ENCODE measurements around the gene SLC13A3.

The SLC13A3 gene

GRCh38 chr20:46670228-46670584 lies 18.9 kb upstream of the SLC13A3 start:
- peaks cover 56% of the 10 kb centered on the region for H3K36me3 Mint-ChIP-seq (ENCODE audit: low read depth)
- H3K4me1 Mint-ChIP-seq = peaks cover 19% of the 10 kb centered on the region
- no peak for TF ChIP-seq CTCF (IDR thresholded peaks at IDR 0.05)
- no peak overlapping the region for H3K27ac Mint-ChIP-seq
- peaks cover 8% of the 10 kb centered on the region for H3K27me3 Mint-ChIP-seq (ENCODE audit: low read depth, poor library complexity)
- no peak overlapping the region for H3K4me3 Mint-ChIP-seq
- H3K9me3 Mint-ChIP-seq = peaks cover 16% of the 10 kb centered on the region
- no peak for DNase-seq

- no peak for DNase-seq
- Mint-ChIP-seq H3K9me3 (peaks cover 18% of the 10 kb centered on the region), H3K36me3 (ENCODE audit: low read depth) (peaks cover 60% of the 10 kb centered on the region), H3K27me3 (ENCODE audit: low read depth, poor library complexity) (no peaks in the 10 kb centered on the region), H3K4me3 (no peak overlapping the region), H3K4me1 (no peaks in the 10 kb centered on the region), H3K27ac (no peak overlapping the region)
- TF ChIP-seq CTCF (IDR thresholded peaks at IDR 0.05) = no peak
Observed at GRCh38 chr20:46666818-46667515, 15.7 kb upstream of the SLC13A3 start.

GRCh38 chr20:46666306-46666705 lies 15.0 kb upstream of the SLC13A3 start:
- no peaks in the 10 kb centered on the region for H3K4me1 Mint-ChIP-seq
- no peaks in the 10 kb centered on the region for H3K27me3 Mint-ChIP-seq (ENCODE audit: low read depth, poor library complexity)
- H3K9me3 Mint-ChIP-seq = peaks cover 23% of the 10 kb centered on the region
- TF ChIP-seq CTCF (IDR thresholded peaks at IDR 0.05) = no peak
- no peak overlapping the region for H3K4me3 Mint-ChIP-seq
- no peak for DNase-seq
- peak overlapping the region; percentile 19 for H3K27ac Mint-ChIP-seq
- H3K36me3 Mint-ChIP-seq (ENCODE audit: low read depth) = peaks cover 64% of the 10 kb centered on the region

GRCh38 chr20:46665602-46666001 lies 14.3 kb upstream of the SLC13A3 start:
- Mint-ChIP-seq H3K36me3 (ENCODE audit: low read depth) (peaks cover 65% of the 10 kb centered on the region), H3K27me3 (ENCODE audit: low read depth, poor library complexity) (no peaks in the 10 kb centered on the region), H3K27ac (no peak overlapping the region), H3K4me1 (no peaks in the 10 kb centered on the region), H3K4me3 (no peak overlapping the region), H3K9me3 (peaks cover 24% of the 10 kb centered on the region)
- no peak for TF ChIP-seq CTCF (IDR thresholded peaks at IDR 0.05)
- DNase-seq = no peak

GRCh38 chr20:46663531-46663930 lies 12.3 kb upstream of the SLC13A3 start:
- Mint-ChIP-seq H3K4me1 (no peaks in the 10 kb centered on the region), H3K27me3 (ENCODE audit: low read depth, poor library complexity) (no peaks in the 10 kb centered on the region), H3K4me3 (no peak overlapping the region), H3K9me3 (peaks cover 29% of the 10 kb centered on the region), H3K27ac (no peak overlapping the region), H3K36me3 (ENCODE audit: low read depth) (peaks cover 65% of the 10 kb centered on the region)
- no peak for TF ChIP-seq CTCF (IDR thresholded peaks at IDR 0.05)
- no peak for DNase-seq

- Mint-ChIP-seq H3K4me3 (no peak overlapping the region), H3K27me3 (ENCODE audit: low read depth, poor library complexity) (no peaks in the 10 kb centered on the region), H3K4me1 (no peaks in the 10 kb centered on the region), H3K36me3 (ENCODE audit: low read depth) (peaks cover 62% of the 10 kb centered on the region), H3K27ac (no peak overlapping the region), H3K9me3 (peaks cover 38% of the 10 kb centered on the region)
- no peak for TF ChIP-seq CTCF (IDR thresholded peaks at IDR 0.05)
- DNase-seq = no peak
Observed at GRCh38 chr20:46661659-46662058, 10.4 kb upstream of the SLC13A3 start.
